ENCODE measurements around the gene TMEM208.

TMEM208 gene

GRCh38 chr16:67242138-67242730 is 15.3 kb downstream of the TMEM208 start:
- H3K27ac Mint-ChIP-seq: peak overlapping the region; percentile 76
- peaks cover 35% of the 10 kb centered on the region for H3K4me1 Mint-ChIP-seq (ENCODE audit: low read depth)
- peaks cover 21% of the 10 kb centered on the region for H3K36me3 Mint-ChIP-seq (ENCODE audit: low read depth)
- H3K4me3 Mint-ChIP-seq: no peak overlapping the region
- no peaks in the 10 kb centered on the region for H3K9me3 Mint-ChIP-seq
- DNase-seq (ENCODE audit: low spot score): no peak
- no peaks in the 10 kb centered on the region for H3K27me3 Mint-ChIP-seq (ENCODE audit: low read depth)

GRCh38 chr16:67243481-67243880 is 16.6 kb downstream of the TMEM208 start:
- peaks cover 44% of the 10 kb centered on the region for H3K4me1 Mint-ChIP-seq (ENCODE audit: low read depth)
- H3K27me3 Mint-ChIP-seq (ENCODE audit: low read depth): peaks cover 4% of the 10 kb centered on the region
- no peaks in the 10 kb centered on the region for H3K9me3 Mint-ChIP-seq
- H3K36me3 Mint-ChIP-seq (ENCODE audit: low read depth): peaks cover 11% of the 10 kb centered on the region
- DNase-seq (ENCODE audit: low spot score): no peak
- peak overlapping the region; percentile 72 for H3K4me3 Mint-ChIP-seq
- H3K27ac Mint-ChIP-seq: peak overlapping the region; percentile 89

- H3K9me3 Mint-ChIP-seq: no peaks in the 10 kb centered on the region
- peak overlapping the region; percentile 72 for H3K4me3 Mint-ChIP-seq
- H3K27ac Mint-ChIP-seq: peak overlapping the region; percentile 89
- peaks cover 8% of the 10 kb centered on the region for H3K27me3 Mint-ChIP-seq (ENCODE audit: low read depth)
- peaks cover 6% of the 10 kb centered on the region for H3K36me3 Mint-ChIP-seq (ENCODE audit: low read depth)
- DNase-seq (ENCODE audit: low spot score): peak; percentile 87
- peaks cover 47% of the 10 kb centered on the region for H3K4me1 Mint-ChIP-seq (ENCODE audit: low read depth)
These were observed 17.7 kb downstream of the TMEM208 start for GRCh38 chr16:67244387-67245185.

- H3K4me1 Mint-ChIP-seq (ENCODE audit: low read depth): peaks cover 50% of the 10 kb centered on the region
- DNase-seq (ENCODE audit: low spot score): no peak
These were observed 18.3 kb downstream of the TMEM208 start for GRCh38 chr16:67245186-67245585.

GRCh38 chr16:67245674-67246080 is 18.7 kb downstream of the TMEM208 start:
- no peak for DNase-seq (ENCODE audit: low spot score)
- peaks cover 16% of the 10 kb centered on the region for H3K27me3 Mint-ChIP-seq (ENCODE audit: low read depth)
- H3K4me3 Mint-ChIP-seq: peak overlapping the region; percentile 72
- H3K27ac Mint-ChIP-seq: peak overlapping the region; percentile 14
- H3K36me3 Mint-ChIP-seq (ENCODE audit: low read depth): peaks cover 6% of the 10 kb centered on the region
- no peaks in the 10 kb centered on the region for H3K9me3 Mint-ChIP-seq
- H3K4me1 Mint-ChIP-seq (ENCODE audit: low read depth): peaks cover 50% of the 10 kb centered on the region

More at GRCh38 chr16:67245186-67245585, 18.3 kb downstream of the TMEM208 start:
- Mint-ChIP-seq H3K27me3 (ENCODE audit: low read depth) (peaks cover 14% of the 10 kb centered on the region), H3K9me3 (no peaks in the 10 kb centered on the region), H3K36me3 (ENCODE audit: low read depth) (peaks cover 6% of the 10 kb centered on the region), H3K27ac (peak overlapping the region; percentile 89), H3K4me3 (peak overlapping the region; percentile 72)

- H3K9me3 Mint-ChIP-seq: no peaks in the 10 kb centered on the region
- H3K36me3 Mint-ChIP-seq (ENCODE audit: low read depth): peaks cover 5% of the 10 kb centered on the region
These were observed 19.3 kb downstream of the TMEM208 start for GRCh38 chr16:67246081-67246755.

GRCh38 chr16:67246756-67247191 is 19.8 kb downstream of the TMEM208 start:
- peak overlapping the region; percentile 82 for H3K4me3 Mint-ChIP-seq
- DNase-seq (ENCODE audit: low spot score): no peak
- peaks cover 16% of the 10 kb centered on the region for H3K27me3 Mint-ChIP-seq (ENCODE audit: low read depth)
- peaks cover 44% of the 10 kb centered on the region for H3K4me1 Mint-ChIP-seq (ENCODE audit: low read depth)
- H3K27ac Mint-ChIP-seq: peak overlapping the region; percentile 47
- H3K9me3 Mint-ChIP-seq: no peaks in the 10 kb centered on the region
- peaks cover 2% of the 10 kb centered on the region for H3K36me3 Mint-ChIP-seq (ENCODE audit: low read depth)

More at GRCh38 chr16:67246081-67246755, 19.3 kb downstream of the TMEM208 start:
- peak; percentile 65 for DNase-seq (ENCODE audit: low spot score)
- Mint-ChIP-seq H3K27me3 (ENCODE audit: low read depth) (peaks cover 16% of the 10 kb centered on the region), H3K27ac (no peak overlapping the region), H3K4me3 (peak overlapping the region; percentile 82), H3K4me1 (ENCODE audit: low read depth) (peaks cover 49% of the 10 kb centered on the region)

GRCh38 chr16:67247192-67248072 is 20.5 kb downstream of the TMEM208 start, which contains the start of gene FHOD1:
Gene FHOD1 (minus strand): TSS chr16:67247481. CDS start chr16:67247410, 71 bp downstream.
- H3K4me1 Mint-ChIP-seq (ENCODE audit: low read depth): peaks cover 43% of the 10 kb centered on the region
- H3K4me3 Mint-ChIP-seq: peak within 1 kb of the TSS; percentile 82
- H3K9me3 Mint-ChIP-seq: no peaks in the 10 kb centered on the region
- H3K27ac Mint-ChIP-seq: peak within 1 kb of the TSS; percentile 80
- H3K36me3 Mint-ChIP-seq (ENCODE audit: low read depth): peaks cover 2% of the 10 kb centered on the region
- H3K27me3 Mint-ChIP-seq (ENCODE audit: low read depth): peaks cover 16% of the 10 kb centered on the region
- DNase-seq (ENCODE audit: low spot score): peak; percentile 99

- Mint-ChIP-seq H3K4me3 (peak overlapping the region; percentile 82), H3K27ac (peak overlapping the region; percentile 71), H3K36me3 (ENCODE audit: low read depth) (no peaks in the 10 kb centered on the region), H3K9me3 (no peaks in the 10 kb centered on the region), H3K27me3 (ENCODE audit: low read depth) (peaks cover 16% of the 10 kb centered on the region), H3K4me1 (ENCODE audit: low read depth) (peaks cover 40% of the 10 kb centered on the region)
- no peak for DNase-seq (ENCODE audit: low spot score)
These were observed 21.1 kb downstream of the TMEM208 start for GRCh38 chr16:67248073-67248400.

GRCh38 chr16:67248401-67249177 is 21.7 kb downstream of the TMEM208 start, which contains the start of gene SLC9A5:
Gene SLC9A5 (plus strand): TSS chr16:67248979. CDS start chr16:67249015, 36 bp downstream.
- peak; percentile 48 for DNase-seq (ENCODE audit: low spot score)
- peak within 1 kb of the TSS; percentile 74 for H3K27ac Mint-ChIP-seq
- H3K27me3 Mint-ChIP-seq (ENCODE audit: low read depth): peaks cover 16% of the 10 kb centered on the region
- peak within 1 kb of the TSS; percentile 82 for H3K4me3 Mint-ChIP-seq
- peaks cover 35% of the 10 kb centered on the region for H3K4me1 Mint-ChIP-seq (ENCODE audit: low read depth)
- H3K9me3 Mint-ChIP-seq: no peaks in the 10 kb centered on the region
- H3K36me3 Mint-ChIP-seq (ENCODE audit: low read depth): no peaks in the 10 kb centered on the region

- Mint-ChIP-seq H3K36me3 (ENCODE audit: low read depth) (no peaks in the 10 kb centered on the region), H3K9me3 (no peaks in the 10 kb centered on the region), H3K4me3 (peak overlapping the region; percentile 76), H3K4me1 (ENCODE audit: low read depth) (peaks cover 27% of the 10 kb centered on the region), H3K27me3 (ENCODE audit: low read depth) (peaks cover 16% of the 10 kb centered on the region), H3K27ac (peak overlapping the region; percentile 74)
- no peak for DNase-seq (ENCODE audit: low spot score)
These were observed 22.5 kb downstream of the TMEM208 start for GRCh38 chr16:67249178-67250044.

- Mint-ChIP-seq H3K36me3 (ENCODE audit: low read depth) (no peaks in the 10 kb centered on the region), H3K4me3 (peak overlapping the region; percentile 76), H3K9me3 (no peaks in the 10 kb centered on the region), H3K4me1 (ENCODE audit: low read depth) (peaks cover 21% of the 10 kb centered on the region), H3K27ac (no peak overlapping the region), H3K27me3 (ENCODE audit: low read depth) (peaks cover 16% of the 10 kb centered on the region)
- DNase-seq (ENCODE audit: low spot score): no peak
These were observed 23.1 kb downstream of the TMEM208 start for GRCh38 chr16:67250045-67250327.

All from T-helper 2 cell treated with Interferon-gamma antibody and Interleukin-4, amounts not matched to agents 5 μg/mL and 100 μg/mL, for 36 hours (primary cell).